Measurements from ENCODE around the gene MYO7A. TPM values are rescaled to one million over a fixed set of nuclear protein-coding genes. Genes with fewer than 3 reads are reported as not detected.

MYO7A gene
- total RNA-seq, 1 donor from 2014 or later = 5.8 TPM

DNA sequence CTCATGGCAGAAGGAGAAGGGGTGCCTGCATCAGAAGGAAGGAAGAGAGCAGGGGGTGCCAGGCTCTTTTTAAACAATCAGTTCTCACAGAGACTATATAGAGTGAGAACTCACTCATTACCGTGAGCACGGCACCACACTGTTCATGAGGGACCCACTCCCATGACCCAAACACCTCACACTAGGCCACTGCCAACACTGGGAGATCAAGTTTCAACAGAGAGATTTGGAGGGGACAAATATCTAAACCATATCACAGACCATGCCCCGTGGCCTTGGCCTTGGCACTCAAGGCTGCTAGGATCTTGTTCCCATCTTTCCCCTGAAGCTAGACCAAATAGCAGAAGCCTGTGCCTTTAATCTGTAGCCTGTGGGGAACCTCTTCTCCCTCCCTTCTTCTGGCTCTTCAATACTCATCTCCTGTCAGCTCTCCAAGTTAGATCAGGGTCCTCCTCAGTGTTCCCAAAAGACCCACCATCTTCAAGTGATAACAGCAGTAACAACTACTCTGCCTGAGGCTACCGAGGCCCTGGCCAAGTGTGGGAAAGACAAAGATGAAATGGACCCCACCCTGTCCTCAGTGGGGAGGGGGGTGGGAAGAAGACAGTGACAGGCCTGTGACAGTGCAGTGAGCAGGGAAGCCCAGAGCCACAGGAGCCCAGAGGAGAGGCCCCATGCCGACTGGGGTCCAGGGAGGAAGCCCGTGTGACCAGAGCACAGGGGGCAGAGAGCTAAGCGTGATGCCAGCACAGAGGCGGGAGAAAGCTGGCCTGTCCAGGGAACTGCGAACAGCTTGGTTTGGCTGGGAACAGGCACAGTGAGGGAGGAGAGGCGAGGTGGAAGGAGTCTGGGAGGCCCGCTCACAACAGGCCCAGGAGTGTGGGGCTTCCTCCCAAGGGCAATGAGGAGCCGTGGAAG lies 72.6 kb downstream of the MYO7A start:
- DNase-seq (ENCODE audit: low spot score) = peak; percentile 35

DNA sequence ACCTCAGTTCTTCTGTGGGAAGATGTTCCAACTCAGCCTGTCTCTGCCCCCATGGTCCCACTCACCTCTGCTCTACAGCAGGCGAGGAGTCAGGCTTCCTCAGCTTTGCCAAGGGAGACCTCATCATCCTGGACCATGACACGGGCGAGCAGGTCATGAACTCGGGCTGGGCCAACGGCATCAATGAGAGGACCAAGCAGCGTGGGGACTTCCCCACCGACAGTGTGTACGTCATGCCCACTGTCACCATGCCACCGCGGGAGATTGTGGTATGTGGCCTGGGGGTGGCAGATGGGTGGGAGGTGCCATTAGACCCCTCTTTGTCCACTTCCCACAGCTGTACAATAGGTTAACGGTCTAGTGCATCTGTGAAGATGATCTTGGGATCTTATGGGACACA lies 73.3 kb downstream of the MYO7A start:
- peak; percentile 33 for DNase-seq (ENCODE audit: low spot score)

DNA sequence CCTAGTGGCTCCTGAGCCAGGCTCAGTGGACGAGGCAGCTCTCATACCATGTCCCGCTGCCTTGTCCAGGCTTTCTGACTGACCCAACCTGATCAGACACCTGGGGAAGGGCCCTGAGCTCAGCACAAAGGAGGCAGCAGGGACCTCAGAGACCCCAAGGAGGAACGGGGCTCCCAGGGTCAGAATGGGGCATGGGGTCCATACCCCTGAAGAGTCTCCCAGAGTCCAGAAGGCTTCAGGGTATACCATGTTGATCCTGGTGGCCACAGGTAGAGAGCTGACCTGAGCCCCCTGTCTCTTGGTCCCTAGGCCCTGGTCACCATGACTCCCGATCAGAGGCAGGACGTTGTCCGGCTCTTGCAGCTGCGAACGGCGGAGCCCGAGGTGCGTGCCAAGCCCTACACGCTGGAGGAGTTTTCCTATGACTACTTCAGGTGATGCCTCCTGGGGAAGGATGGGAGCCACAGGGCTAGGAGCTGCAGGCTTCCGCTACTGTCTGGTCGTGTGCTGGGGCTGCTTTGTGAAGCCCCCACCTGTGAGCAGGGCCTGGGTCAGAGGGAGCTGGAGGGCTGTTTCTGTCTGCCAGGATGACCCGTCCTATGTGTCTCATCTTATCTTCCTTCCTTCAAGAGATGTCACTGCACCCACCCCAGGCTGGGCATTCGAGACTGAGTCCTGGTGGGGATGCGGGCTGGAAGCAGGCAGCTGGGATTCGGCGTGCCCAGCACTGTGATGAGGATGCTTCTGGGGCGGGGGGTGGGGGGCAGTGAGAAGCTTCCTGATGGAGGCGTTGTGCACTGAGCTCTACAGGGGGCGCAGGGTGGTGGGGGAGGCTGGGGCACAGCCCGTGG lies 74.2 kb downstream of the MYO7A start:
- DNase-seq (ENCODE audit: low spot score) = peak; percentile 36

DNA sequence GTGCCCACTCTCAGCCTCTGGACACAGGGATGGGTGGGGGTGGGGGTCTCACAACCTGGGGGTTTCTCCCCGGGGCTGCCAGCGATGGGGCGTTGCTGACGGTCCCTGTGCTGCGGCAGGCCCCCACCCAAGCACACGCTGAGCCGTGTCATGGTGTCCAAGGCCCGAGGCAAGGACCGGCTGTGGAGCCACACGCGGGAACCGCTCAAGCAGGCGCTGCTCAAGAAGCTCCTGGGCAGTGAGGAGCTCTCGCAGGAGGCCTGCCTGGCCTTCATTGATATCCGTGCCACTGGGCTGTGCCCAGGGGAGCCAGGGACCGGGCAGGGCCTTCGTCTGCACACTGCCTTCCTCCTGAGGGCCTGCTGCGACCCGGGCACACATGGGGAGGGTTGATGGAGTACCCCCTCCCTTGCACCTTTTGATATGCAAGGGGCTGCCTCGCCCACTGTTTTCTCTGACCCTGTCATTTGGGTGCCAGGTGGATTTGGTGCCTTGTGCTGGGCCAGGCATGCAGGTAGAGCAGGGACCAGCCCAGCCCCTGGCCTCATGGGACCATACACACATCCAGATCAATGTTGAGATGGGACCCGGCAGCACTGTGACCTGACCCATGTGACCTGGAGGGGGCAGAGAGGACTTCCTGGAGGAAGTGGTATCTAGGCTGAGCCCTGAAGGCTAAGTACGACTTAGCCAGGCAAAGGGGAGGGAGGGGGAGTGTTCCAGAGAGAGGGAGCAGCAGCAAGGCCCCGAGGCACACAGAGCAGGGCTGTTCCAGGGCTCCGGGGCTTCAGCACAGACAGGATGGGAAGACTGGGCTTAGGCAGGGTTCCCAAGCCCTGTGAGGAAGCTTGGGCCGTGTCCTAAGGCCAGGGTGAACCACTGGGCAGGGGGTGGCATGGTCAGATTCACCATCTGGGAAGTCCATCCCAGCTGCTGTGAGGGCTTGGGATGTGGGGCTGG lies 75.2 kb downstream of the MYO7A start:
- peak; percentile 34 for DNase-seq (ENCODE audit: low spot score)

DNA sequence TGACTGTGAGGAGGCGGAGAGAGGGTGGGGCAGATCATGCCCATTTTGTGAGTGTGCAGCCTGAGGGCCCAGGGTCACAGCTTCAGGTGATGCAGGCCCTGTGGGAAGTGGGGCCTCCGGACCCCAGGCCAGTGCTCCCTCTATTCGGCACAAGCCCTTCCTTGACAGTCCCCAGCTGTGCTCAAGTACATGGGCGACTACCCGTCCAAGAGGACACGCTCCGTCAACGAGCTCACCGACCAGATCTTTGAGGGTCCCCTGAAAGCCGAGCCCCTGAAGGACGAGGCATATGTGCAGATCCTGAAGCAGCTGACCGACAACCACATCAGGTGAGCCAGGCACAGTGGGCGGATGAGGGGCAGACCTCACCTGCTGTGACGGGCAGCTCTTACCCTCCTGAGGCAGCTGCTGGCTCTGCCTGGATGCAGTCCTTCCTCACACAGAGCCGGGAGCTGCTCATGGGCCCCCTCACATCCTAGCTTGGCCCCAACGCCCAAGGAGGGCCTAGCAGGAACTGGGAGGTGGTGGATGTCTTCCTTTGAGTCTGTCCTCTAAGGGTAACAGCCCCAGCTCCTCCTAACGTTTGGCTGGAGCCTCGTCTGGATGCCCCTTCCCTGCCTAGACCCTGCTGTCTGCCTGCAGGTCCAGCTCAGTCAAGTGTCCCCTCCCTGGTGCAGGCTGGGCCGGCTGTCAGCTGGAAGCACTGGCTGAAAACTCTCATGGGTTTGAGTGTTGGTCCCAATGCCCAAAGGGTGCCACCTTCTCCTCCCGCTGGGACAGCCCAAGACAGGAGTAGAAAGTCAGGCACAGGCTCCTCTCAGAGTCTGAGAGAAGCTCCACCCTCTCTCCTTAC lies 76.1 kb downstream of the MYO7A start:
- peak; percentile 34 for DNase-seq (ENCODE audit: low spot score)

DNA sequence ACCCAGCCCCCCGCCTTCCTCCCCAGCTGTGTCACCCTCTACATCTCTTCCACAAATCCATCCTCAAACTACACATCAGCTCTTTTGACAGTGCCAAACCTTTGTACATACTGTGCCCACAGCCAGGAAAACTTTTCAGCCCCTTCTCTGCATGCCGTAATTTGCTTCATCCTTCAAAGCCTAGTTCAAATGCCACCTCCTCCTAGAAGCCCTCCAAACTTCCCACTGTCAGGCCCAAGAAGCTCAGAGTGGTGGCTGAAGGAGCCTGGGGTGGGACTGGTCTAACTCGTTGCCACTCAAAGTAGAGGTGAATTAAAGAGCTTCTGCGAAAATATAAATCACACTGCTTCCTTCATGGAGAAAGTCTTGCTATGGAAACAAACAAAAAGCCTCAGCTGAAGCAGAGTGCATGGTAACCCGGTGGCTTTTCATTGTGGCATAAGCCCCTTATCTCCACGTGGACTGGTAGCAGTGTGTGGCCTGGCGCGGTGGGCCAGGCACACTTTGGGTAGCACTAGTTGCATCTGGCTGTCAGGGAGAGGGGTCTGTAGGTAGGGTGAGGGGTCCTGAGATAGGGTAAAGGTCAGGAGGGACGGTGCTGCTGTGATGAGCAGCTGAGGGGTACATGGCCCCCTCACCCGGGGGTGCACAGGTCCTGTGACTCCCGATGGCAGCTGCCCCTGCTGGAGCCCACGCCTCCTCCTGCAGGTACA lies 76.9 kb downstream of the MYO7A start:
- DNase-seq (ENCODE audit: low spot score) = peak; percentile 29

DNA sequence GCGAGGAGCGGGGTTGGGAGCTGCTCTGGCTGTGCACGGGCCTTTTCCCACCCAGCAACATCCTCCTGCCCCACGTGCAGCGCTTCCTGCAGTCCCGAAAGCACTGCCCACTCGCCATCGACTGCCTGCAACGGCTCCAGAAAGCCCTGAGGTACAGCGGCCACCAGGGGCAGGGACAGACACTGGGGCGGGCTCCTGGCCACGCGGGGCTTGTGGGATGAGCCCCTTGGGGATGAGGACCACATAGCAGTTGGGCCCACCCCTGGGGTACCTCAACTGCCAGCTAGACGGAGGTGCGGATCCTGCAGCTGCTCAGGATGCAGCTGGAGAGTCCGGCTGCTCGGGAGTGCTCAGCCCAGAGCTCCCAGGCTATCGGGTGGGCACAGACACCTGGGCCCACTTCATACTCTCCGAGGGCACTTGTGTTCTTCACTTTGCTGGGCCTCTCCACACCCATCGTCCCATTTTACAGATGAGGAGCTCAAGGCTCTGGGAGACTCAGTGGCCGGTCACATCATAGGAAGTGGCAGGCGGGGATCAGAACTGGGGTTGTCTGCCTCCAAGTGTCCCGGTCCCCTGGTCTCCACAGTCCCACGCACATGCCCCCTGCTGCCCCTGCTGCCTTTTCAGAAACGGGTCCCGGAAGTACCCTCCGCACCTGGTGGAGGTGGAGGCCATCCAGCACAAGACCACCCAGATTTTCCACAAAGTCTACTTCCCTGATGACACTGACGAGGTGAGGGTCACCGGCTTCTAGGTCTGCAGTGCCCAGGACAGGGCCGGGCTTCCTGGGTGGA lies 77.6 kb downstream of the MYO7A start:
- peak; percentile 26 for DNase-seq (ENCODE audit: low spot score)

DNA sequence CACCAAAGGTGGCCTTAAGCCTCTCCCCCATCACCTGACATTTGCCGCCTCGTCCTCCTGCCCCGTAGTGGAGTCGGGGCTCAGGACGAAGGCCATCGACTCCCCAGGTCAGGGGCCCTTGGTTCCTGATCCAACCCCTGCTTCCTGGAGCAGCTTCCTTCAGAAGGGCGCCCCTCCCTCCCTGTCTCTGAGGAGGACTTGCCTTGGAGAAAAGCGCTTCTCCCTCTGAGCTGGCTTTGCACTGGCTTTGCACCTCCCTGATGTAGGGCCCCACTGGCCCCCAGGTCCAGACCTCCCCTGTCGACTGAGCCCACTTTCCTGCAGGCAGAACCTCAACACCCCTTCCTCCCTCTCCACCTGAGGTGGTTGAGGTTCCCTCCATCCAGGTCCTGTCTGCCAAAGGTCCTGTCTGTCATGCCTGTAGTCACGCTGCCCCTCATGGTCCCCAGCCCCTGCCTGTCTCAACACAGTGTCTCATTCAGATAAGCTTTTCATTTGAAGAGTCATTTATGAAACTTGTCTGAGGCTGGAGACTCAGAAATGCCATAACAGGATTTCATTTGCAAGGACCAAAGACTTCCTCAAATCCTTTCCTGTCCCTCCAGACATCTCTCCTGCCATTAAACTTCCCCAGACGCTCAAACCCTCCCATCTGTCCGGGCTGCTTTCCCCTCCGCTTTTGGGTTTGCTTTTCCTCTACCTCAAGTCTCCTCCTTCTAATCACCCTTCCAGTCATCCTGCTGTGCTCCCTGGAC lies 78.4 kb downstream of the MYO7A start:
- peak; percentile 35 for DNase-seq (ENCODE audit: low spot score)

DNA sequence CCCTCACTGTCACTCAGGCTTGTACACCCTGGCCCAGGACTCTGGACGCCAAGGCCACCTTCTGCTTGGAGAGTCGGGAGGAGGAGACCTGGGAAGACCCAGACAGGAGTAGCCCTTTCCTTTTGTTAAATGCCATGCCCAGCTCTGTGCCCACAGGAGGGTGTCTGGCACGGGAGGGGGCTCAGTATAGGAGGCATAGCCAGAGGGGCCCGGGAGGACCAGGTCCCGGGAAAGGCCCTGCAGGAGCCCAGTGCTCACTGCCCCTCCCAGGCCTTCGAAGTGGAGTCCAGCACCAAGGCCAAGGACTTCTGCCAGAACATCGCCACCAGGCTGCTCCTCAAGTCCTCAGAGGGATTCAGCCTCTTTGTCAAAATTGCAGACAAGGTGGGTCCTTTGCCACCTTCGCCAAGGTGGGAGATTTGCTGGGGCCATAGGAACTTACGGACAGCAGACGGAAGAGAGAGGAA lies 79.0 kb downstream of the MYO7A start:
- DNase-seq (ENCODE audit: low spot score) = peak; percentile 27

DNA sequence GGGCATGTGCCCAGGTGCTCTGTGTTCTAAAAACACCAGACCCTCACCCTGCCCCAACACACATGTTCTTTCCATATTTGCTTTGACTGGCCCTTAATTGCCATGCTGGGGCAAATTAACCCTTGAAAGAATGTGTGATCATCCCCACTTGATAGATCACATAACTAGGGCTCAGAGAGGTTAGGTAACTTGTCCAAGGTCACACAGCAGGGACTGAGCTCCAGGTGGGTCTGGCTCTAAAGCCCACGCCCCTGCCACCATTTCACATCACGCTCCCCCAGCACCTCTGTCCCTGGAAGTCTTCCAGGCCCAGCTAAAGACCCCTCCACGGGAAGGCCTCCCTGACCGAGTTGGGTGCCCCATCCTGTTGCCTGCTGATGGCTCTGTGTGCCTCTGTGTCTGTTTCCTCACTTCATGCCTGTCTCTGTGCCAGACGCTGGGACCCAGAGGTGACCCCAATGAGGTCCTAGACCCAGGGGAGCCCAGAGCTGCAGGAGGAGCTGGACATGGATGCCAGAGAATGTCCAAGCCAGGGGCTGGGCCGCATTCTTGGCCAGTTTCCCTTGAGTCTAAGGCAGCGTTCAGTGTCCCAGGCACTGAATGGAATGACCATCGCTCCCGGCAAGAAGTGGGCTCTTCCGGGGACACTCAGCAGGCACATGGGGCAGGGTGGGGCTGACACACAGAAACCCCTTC lies 79.7 kb downstream of the MYO7A start:
- no peak for DNase-seq (ENCODE audit: low spot score)

DNA sequence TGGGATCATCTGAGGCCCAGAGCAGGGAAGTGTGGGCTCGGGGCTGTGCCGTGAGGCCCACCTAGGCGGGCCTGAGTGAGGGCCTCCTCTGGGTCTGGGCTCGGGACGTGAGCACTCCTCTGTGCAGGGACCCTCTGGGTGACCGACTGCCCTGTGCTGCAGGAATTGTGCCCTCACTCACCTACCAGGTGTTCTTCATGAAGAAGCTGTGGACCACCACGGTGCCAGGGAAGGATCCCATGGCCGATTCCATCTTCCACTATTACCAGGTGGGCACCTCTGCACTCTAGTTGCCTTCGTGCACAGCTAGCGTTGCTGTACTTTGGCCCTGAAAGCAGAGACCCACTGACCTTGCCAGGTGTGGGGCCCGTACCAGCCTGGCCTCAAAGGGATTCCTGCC lies 80.5 kb downstream of the MYO7A start:
- no peak for DNase-seq (ENCODE audit: low spot score)

DNA sequence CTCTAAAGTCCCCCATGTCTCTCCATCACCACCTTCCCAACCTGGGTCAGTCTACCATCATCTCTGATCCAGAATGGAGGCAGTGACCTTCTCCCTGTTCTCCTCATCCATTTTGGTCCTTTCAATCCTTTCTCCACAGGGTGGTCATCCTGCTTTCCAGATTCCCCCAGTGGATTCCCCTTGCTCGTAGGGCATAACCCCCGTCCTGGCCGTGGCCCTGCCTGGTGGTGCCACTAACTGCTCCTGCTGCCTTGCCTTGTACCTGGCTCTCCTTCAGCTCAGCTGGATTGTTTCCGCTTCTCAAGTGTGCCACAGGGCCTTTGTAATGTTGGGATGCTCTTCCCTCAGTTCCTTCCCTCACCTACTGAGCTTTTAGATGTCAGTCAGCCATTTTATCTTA lies 81.6 kb downstream of the MYO7A start:
- DNase-seq (ENCODE audit: low spot score) = no peak

DNA sequence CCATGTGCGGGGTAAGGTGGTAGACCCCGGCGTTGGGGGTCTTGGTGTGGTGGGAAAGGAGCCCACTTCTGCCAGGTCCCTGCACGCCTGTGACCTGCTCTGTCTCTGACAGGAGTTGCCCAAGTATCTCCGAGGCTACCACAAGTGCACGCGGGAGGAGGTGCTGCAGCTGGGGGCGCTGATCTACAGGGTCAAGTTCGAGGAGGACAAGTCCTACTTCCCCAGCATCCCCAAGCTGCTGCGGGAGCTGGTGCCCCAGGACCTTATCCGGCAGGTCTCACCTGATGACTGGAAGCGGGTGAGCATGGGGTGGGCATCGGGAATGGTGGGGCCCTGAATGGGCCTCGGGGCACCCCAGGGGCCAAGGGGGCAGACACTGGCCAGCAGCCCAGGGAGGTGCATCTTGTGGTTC lies 83.0 kb downstream of the MYO7A start:
- DNase-seq (ENCODE audit: low spot score) = no peak

DNA sequence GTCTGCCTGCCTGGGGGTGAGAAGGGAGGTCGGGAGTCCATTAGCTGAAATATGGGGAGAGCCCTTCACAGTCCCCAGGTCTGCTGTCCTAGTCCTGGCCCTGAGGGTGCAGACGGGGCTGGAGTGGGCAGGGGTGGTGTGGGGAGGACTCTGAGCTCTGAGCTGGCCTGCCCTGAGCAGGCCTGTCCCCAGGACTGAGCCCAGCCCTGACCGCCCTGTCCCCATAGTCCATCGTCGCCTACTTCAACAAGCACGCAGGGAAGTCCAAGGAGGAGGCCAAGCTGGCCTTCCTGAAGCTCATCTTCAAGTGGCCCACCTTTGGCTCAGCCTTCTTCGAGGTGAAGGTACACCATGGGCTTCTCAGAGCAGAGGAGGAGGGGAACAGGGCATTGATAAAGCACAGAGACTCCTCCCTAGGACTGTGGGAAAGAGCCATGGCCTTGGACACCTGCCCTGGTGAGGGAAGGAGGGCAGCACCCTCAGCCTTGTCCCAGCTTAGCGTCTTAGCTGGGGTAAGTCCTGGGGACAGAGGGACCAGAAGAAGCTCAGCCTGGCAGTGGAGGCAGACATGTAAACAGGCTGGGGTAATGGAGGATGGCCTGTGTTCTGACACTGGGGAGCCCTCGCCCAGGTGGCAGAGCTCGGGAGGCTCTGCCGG lies 83.7 kb downstream of the MYO7A start:
- no peak for DNase-seq (ENCODE audit: low spot score)

DNA sequence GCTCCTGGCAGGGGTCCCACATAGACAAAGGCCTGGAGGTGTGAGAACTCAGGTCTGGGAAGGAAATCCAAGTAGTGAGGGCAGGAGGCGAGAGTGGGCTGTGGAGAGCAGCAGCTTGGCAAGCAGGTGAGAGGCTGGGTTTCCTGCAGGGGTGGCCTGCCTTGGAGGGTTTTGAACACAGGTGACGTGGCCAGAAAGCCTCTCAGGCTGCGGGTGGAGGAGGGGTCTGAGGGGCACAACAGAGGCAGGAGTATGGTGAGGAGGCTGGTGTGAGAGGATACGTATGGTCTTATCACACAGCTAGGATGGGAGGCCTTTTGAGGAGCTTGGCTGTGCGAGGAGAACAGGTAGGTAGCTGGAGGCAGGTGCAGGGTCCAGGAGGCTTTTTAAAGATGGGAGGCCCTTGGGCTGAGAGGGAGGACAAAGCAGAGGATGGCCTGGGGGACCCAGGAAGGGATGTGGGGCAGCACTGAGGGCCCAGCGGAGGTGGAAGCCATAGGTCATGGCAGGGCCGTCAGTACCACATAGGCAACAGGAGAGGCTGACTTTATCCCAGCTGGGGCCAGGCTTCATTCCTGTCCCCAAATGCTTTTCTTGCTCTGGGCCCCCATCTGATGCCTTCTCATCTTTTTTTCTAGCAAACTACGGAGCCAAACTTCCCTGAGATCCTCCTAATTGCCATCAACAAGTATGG lies 84.4 kb downstream of the MYO7A start:
- no peak for DNase-seq (ENCODE audit: low spot score)

DNA sequence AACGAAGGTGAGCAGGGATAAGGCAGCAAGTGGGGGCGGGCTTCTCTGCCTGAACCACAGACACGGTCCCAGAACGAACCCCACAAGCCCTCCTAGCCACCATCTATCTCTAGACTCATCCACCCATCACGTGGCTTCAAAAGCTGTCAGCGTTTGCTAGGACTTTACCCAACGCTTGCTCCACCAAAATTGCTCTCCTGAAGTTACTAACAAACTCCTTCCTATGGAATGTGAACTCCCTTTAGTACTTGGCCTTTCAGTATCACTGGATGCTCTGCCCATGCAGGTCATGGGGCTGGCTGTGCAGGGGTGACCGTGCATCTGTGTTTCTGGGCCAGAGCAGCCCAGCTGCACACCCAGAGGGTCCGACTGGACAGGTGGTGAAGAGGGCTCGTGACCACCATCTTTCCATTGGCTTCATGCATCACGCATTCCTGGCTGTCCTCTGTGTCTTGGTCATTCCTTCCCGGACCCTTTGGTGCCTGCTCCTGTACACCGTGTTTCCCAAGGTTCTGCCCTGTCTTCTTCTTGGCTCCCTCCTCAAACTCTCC lies 85.1 kb downstream of the MYO7A start:
- no peak for DNase-seq (ENCODE audit: low spot score)

All from ureter (tissue), 1 donor.